HUES48 (cell line): Measurements from ENCODE around the gene DENND4B.
A peak's percentile ranks its signal among the peaks of the same experiment; 100 is the strongest.

Source experiments
- H3K27ac ChIP-seq: one replicate; pipeline ENCODE4 v1.7.0; 2013; ENCODE audit warnings: low read depth, low read length, inconsistent platforms
- H3K27me3 ChIP-seq: 2 replicates; pipeline ENCODE4 v1.6.1; 2013; ENCODE audit warnings: mild to moderate bottlenecking, low read length; ENCODE audit not compliant: control insufficient read depth, insufficient read depth
- H3K36me3 ChIP-seq: 2 replicates; pipeline ENCODE4 v1.6.1; 2013; ENCODE audit warnings: low read length; ENCODE audit not compliant: control insufficient read depth, insufficient read depth
- H3K4me1 ChIP-seq: 2 replicates; pipeline ENCODE4 v1.6.1; 2013; ENCODE audit warnings: mild to moderate bottlenecking, low read length; ENCODE audit not compliant: control insufficient read depth, insufficient read depth
- H3K4me3 ChIP-seq: 2 replicates; pipeline ENCODE4 v1.5.1; 2013; ENCODE audit warnings: mild to moderate bottlenecking, low read depth, low read length
- H3K9ac ChIP-seq: 2 replicates; pipeline ENCODE4 v1.6.1; 2013; ENCODE audit warnings: mild to moderate bottlenecking, low read depth, low read length, moderate library complexity
- H3K9me3 ChIP-seq: 2 replicates; pipeline ENCODE4 v1.6.1; 2013; ENCODE audit warnings: low read length; ENCODE audit not compliant: control insufficient read depth, insufficient read depth

DENND4B gene

DNA sequence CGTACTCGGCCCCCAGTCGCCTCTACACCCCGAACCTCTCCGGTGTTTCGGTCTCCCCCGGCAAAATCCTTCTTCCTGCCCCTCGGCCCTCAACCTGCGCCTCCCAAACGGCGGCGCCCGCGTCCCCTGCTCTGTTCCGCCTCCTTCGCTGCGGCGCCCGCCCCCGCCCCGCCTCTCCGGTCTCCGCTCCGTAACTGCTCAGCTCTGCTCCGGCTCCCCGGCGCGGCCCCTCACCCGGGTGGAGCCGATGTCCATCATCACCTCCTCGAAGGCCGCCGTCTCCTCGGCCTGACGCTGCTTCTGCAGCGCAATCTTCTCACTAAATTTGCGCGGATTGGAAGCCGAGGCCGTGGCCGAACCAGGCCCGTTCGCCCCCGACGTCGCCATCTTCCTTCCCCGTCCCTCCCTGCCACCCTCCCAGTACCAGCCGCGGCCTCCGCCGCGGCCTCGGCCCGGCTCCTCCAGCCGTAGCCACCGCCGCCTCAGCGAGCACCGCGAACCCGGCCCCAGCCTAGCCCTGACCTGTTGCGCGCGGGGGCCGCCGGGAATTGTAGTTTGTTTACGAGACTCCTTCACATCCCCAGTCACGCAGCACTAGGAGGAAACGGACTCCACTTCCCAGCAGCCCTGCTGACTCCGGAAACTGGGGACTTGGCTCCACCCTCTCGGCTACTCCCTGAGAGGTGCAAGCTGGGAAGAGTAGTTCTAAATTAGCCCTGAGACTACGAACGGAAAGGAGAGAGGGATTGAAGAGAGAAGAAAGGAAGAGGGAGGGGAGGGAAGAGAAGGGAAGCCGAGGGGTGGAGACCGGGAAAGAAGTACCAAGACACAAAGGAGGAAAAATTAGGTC, 11.8 kb upstream of the DENND4B start, which contains the start of gene CRTC2:
TSS of gene CRTC2 (minus strand) at position 502 of the 850 bp plus-strand sequence. CDS start at position 387, 115 bp downstream.
- no peaks in the 10 kb centered on the region for H3K9me3 ChIP-seq
- peaks cover 28% of the 10 kb centered on the region for H3K4me1 ChIP-seq
- peak within 1 kb of the TSS; percentile 89 for H3K27ac ChIP-seq
- peaks cover 43% of the 10 kb centered on the region for H3K36me3 ChIP-seq
- H3K27me3 ChIP-seq = no peaks in the 10 kb centered on the region
- peak within 1 kb of the TSS; percentile 90 for H3K4me3 ChIP-seq
- H3K9ac ChIP-seq = peak within 1 kb of the TSS; percentile 74

DNA sequence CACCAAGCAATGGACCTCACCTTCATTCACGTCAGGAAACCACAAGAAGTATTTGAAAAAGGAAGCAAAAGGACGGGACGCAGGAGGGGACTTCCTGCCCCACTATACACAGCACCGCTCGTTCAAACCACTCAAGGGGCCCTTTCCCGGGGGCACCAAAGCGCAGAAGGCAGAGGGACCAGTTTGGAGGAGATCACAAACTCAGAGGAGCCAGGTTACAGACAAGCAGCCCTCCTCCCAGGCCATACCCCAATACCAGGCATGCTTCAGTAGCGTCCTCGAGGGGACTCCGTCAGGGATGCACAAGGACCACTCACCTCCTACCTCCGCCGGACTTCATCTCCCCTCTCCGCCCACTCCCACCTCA, 11.2 kb upstream of the DENND4B start:
- H3K27ac ChIP-seq = peak overlapping the region; percentile 89
- H3K4me1 ChIP-seq = peaks cover 28% of the 10 kb centered on the region
- no peaks in the 10 kb centered on the region for H3K27me3 ChIP-seq
- H3K9ac ChIP-seq = peak overlapping the region; percentile 74
- no peaks in the 10 kb centered on the region for H3K9me3 ChIP-seq
- H3K4me3 ChIP-seq = peak overlapping the region; percentile 90
- peaks cover 46% of the 10 kb centered on the region for H3K36me3 ChIP-seq

DNA sequence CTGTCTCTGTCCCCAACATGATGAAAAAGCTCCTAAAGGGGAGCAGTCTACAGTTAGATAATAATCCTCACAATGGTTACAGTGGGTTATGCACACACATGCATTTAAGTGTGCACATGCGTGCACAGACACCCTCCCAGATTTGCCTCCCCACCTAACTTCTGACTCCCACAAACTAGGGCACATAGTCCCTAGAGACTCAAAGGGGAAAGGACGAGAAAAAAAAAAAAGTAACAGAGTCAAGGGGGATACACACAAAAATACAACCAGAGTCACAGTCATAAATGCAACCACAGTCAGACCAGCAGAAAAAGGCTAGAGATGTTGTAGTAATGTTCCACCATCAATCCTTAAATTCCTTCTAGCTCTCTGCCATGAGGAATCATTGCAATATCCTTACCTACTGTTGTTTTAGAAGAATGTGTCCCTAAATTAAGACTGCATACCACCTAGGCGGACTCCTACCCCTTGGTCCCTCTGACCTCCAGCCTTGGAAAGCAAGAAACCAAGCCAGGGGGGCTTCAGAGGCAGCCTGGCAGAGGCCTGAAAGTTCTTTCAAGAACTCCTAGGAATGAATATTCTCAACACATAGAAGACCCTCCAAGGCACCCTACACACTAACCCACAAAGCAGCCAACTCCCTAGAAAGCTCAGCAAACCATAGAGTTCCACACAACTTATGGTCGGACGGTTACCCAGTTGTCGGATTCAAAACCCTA, 10.6 kb upstream of the DENND4B start:
- H3K27ac ChIP-seq = peak overlapping the region; percentile 89
- no peaks in the 10 kb centered on the region for H3K27me3 ChIP-seq
- H3K9ac ChIP-seq = peak overlapping the region; percentile 74
- H3K4me1 ChIP-seq = peaks cover 22% of the 10 kb centered on the region
- H3K36me3 ChIP-seq = peaks cover 51% of the 10 kb centered on the region
- H3K9me3 ChIP-seq = no peaks in the 10 kb centered on the region
- H3K4me3 ChIP-seq = peak overlapping the region; percentile 90

DNA sequence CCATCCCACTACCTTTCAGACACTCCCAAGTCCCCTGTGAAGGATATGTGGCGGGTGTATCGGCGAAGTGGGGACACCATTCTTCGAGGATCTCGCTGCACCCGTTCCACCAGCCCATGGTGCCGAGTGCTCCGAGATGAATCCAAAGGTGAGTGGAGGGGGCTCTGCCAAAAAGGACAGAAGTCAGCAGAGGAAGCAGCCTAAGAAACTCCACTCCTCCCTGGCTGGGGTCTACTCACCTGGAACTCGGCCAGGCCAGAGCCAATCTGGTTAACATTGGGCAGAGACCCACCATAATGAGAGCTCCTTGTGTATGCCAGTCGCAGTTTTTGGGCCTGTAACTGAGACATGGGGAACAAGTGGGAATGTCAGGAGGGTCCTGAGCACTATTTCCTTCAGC, 8.3 kb upstream of the DENND4B start:
- Histone ChIP-seq H3K27ac (no peak overlapping the region), H3K9ac (no peak overlapping the region), H3K36me3 (peaks cover 53% of the 10 kb centered on the region)

DNA sequence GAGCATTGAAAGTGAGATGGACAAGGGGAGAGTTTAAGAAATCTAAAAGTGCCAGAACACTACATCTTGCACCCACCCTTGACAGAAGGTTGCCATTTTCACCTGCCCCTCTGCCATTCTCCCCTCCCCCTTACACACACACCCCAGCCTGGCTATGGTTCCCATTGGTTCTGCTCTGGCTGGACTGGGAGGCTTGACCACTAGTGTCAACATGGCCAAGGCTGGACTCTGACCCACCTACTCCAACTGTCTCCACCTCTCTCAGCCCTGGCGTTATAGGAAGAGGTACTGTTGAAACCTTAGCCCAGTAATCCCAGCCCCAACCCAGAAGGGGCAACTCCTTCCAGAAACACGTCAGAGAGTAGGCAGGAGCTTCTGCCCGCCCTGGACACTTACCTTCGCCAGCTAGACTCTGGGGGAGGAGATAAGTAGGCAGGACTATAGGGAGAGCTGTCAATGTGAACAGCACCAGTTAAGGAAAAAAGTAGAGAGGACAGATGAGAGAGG, 7.4 kb upstream of the DENND4B start:
- H3K9me3 ChIP-seq = no peaks in the 10 kb centered on the region
- peaks cover 6% of the 10 kb centered on the region for H3K4me1 ChIP-seq
- H3K9ac ChIP-seq = no peak overlapping the region
- H3K4me3 ChIP-seq = no peak overlapping the region
- H3K36me3 ChIP-seq = peaks cover 51% of the 10 kb centered on the region
- no peaks in the 10 kb centered on the region for H3K27me3 ChIP-seq
- H3K27ac ChIP-seq = no peak overlapping the region

More for the DNA sequence above, 8.3 kb upstream of the DENND4B start:
- no peak overlapping the region for H3K4me3 ChIP-seq
- no peaks in the 10 kb centered on the region for H3K27me3 ChIP-seq
- H3K9me3 ChIP-seq = no peaks in the 10 kb centered on the region
- peaks cover 13% of the 10 kb centered on the region for H3K4me1 ChIP-seq

DNA sequence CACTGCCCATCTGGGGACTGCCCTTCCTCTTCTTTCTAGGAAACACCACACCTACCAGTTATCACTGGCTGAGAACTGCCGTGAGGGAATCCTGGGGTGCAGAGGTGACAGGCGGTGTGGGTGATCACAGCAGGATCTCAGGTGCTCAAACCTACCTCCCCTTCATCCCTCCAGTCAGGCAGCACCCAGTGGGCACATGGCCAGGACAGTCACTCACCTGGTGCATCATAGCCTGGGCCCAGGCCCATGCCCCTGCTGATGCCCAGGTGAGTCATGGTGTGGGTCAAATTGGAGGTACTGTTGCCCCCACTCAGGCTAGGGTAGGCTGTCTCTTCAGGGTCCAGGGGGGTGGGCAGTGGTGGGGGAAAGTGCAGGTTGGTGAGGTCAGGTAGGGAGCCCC, 5.3 kb upstream of the DENND4B start:
- Histone ChIP-seq H3K9ac (no peak overlapping the region), H3K27ac (no peak overlapping the region), H3K4me1 (peaks cover 4% of the 10 kb centered on the region; the same call in 1 of the 2 replicates), H3K9me3 (no peaks in the 10 kb centered on the region), H3K27me3 (no peaks in the 10 kb centered on the region), H3K4me3 (no peak overlapping the region), H3K36me3 (peaks cover 70% of the 10 kb centered on the region)

DNA sequence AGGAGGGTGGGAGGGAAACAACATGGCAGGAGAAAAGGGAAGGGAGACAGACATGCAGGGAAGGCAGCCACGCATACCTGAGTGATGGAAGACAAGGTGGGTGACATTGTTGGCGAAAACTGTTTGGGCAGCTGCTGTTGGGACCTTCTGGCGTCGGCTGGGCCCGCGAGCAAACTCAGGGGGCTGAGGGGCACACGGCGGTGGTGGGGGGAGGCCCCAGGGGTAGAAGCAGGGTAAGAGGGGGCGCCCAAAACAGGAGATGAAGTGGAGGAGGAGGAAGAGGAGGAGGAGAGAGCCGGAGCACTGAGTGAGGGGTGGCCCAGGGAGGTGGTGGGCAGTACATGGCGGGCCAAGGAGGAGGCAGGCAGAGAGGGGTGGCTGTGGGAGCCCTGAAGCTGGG, 4.7 kb upstream of the DENND4B start:
- no peak overlapping the region for H3K27ac ChIP-seq
- no peak overlapping the region for H3K9ac ChIP-seq
- H3K9me3 ChIP-seq = no peaks in the 10 kb centered on the region
- H3K36me3 ChIP-seq = peaks cover 70% of the 10 kb centered on the region
- H3K4me3 ChIP-seq = no peak overlapping the region
- H3K4me1 ChIP-seq = peaks cover 4% of the 10 kb centered on the region; the same call in 1 of the 2 replicates
- no peaks in the 10 kb centered on the region for H3K27me3 ChIP-seq

DNA sequence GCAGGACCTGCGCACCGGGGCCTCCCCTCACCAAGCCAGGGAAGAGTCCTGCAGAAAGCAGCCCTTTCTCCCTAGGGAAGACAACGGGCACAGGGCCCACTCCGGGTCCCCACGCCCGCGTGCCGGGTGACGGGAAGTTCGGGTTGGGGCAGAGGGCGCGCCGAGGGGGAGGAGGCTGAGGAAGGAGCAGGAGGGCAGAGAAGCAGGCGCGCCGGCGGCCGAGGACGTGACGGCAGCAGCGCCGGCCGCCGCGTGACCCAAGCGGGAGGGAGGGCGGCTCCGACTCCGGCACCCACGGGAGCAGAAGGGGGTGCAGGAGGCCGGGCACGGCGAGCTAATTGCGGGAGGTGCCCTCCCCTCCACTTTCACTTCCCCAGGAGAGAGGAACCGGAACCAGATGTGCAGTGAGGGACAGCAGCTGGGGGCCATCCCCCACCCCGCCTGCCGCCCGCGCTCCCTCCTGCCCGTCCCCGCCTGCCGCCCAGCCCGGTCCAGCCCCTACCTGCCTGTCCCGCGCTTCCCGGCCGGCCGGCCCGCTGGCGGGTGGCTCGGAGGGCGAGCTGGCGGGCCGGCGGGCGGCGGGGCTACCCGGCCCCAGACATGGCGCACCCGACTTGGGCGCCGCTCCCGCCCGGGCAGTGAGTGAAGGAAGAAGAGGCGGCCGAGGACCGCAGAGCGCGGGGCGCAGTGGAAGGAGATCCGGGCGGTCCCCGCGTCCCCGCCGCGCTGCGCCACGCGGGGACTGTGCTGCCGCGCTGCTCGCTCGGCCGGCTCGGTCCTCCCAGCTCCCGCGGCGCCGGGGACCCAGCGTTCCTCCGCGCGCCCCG, 510 bp downstream of the DENND4B start:
- H3K27ac ChIP-seq = peak overlapping the region; percentile 59
- peaks cover 10% of the 10 kb centered on the region; the same call in 1 of the 2 replicates for H3K4me1 ChIP-seq
- H3K9ac ChIP-seq = peak overlapping the region; percentile 86
- no peaks in the 10 kb centered on the region for H3K27me3 ChIP-seq
- peak overlapping the region; percentile 75 for H3K4me3 ChIP-seq
- peaks cover 59% of the 10 kb centered on the region for H3K36me3 ChIP-seq
- no peaks in the 10 kb centered on the region for H3K9me3 ChIP-seq

DNA sequence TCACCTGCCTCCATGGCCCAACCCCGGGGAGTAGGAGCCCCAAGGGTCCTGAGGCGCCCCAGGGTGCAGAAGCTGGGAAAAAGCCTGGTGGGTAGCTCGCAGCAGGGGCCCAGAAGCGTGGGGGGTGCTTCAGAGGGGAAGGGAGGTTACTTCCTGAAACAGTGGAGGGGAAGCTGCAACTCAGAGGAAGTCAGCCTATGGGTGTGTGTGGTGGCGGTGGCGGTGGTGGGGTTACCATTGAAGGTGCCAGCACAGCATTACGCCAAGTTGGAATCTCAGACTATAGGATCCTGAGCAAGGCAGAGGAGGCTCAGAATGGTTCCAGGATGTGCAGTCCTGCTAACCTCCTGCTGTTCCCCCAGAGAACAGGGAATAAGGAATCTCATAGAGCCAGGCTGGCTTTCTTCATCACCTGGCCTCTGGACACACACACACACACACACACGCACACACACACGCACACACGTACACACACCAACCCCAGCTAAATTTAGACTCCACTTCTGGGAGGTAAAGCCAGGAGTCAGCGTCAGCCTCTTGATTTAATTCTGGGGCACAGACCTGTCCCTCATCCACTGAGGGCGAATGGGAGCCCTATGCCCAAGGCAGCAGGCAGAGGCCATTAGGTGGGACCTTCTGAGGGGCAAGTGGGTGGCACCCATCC, 1.3 kb downstream of the DENND4B start:
- H3K27ac ChIP-seq = peak overlapping the region; percentile 59

DNA sequence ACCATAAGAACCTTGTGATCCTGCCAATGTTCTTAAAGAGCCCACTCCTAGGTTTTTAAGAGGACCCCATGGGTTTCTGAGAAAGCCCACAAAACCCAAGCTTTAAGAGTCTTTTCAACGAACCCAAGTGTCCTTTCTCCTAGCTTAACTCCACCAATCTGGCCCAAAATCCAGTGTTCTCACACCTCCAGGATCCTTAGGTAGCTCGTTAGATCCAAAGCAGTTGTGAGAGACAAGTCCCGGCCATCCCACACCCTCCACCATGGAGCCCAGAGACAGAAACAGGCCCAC, 1.7 kb downstream of the DENND4B start:
- Histone ChIP-seq H3K36me3 (peaks cover 59% of the 10 kb centered on the region), H3K27ac (no peak overlapping the region), H3K4me1 (peaks cover 10% of the 10 kb centered on the region; the same call in 1 of the 2 replicates), H3K9me3 (no peaks in the 10 kb centered on the region), H3K4me3 (peak overlapping the region; percentile 75; the same call in 1 of the 2 replicates), H3K9ac (no peak overlapping the region), H3K27me3 (no peaks in the 10 kb centered on the region)

More for the DNA sequence above, 1.3 kb downstream of the DENND4B start:
- Histone ChIP-seq H3K4me3 (peak overlapping the region; percentile 75), H3K4me1 (peaks cover 10% of the 10 kb centered on the region; the same call in 1 of the 2 replicates), H3K27me3 (no peaks in the 10 kb centered on the region), H3K9me3 (no peaks in the 10 kb centered on the region), H3K36me3 (peaks cover 58% of the 10 kb centered on the region), H3K9ac (peak overlapping the region; percentile 86; the same call in 1 of the 2 replicates)
